A549 (cell line): ENCODE measurements around the gene DNAAF5.

Experiments used
- NFE2L2 ChIP-seq: fragments of 150-350 bp; conservative IDR thresholded peaks from 2 replicates; pipeline ENCODE4 v1.6.1; 2014; ENCODE audit warnings: low read length
- NPAS2 ChIP-seq: fragments of 250-450 bp; sonication (Bioruptor Pico); IDR thresholded peaks from 2 replicates; pipeline ENCODE4 v1.8.0; 2022; ENCODE audit warnings: mild to moderate bottlenecking, moderate library complexity, borderline replicate concordance
- PHF8 ChIP-seq: fragments of 200-600 bp; sonication (generic); IDR thresholded peaks from 2 replicates; pipeline ENCODE4 v1.6.1; 2016; ENCODE audit warnings: low read depth, mild to moderate bottlenecking, antibody characterized with exemption, moderate library complexity, borderline replicate concordance
- POLR2A ChIP-seq: IDR thresholded peaks from 2 replicates; pipeline ENCODE4 v1.6.1; 2012; ENCODE audit warnings: mild to moderate bottlenecking, low read length
- RCOR1 ChIP-seq: fragments of 150-350 bp; IDR thresholded peaks from 2 replicates; pipeline ENCODE4 v1.6.1; 2014; ENCODE audit warnings: antibody characterized with exemption, low read length, low read depth
- SMC3 ChIP-seq: fragments of >200 bp; sonication (Bioruptor Twin); formaldehyde crosslinking; IDR thresholded peaks from 3 replicates; pipeline ENCODE4 v1.6.1; 2018; ENCODE audit warnings: inconsistent platforms
- SREBF2 ChIP-seq: fragments of 450-650 bp; IDR thresholded peaks from 2 replicates; pipeline ENCODE4 v1.6.1; 2014; ENCODE audit warnings: mild to moderate bottlenecking, moderate library complexity
- ZNF302 ChIP-seq: fragments of 250-450 bp; sonication (Bioruptor Pico); IDR thresholded peaks from 2 replicates; pipeline ENCODE4 v1.9.0; 2021; ENCODE audit warnings: inconsistent platforms, mild to moderate bottlenecking, moderate library complexity
- TF ChIP-seq, protein P1 (sequence below): IDR thresholded peaks from 2 replicates; pipeline ENCODE4 v1.6.1; 2012
- TF ChIP-seq, protein P2 (sequence below): IDR thresholded peaks from 2 replicates; pipeline ENCODE4 v1.6.1; 2012; ENCODE audit warnings: low read depth, borderline replicate concordance
- TF ChIP-seq, protein P3 (sequence below): fragments of >200 bp; sonication (Bioruptor Twin); formaldehyde crosslinking; IDR thresholded peaks from 3 replicates; pipeline ENCODE4 v1.5.1; 2016
- TF ChIP-seq, protein P4 (sequence below): IDR thresholded peaks from 2 replicates; pipeline ENCODE4 v1.6.1; 2012
- TF ChIP-seq, protein P5 (sequence below): fragments of 200-600 bp; sonication (generic); IDR thresholded peaks from 2 replicates; pipeline ENCODE4 v1.6.1; 2016; ENCODE audit warnings: antibody characterized with exemption, mild to moderate bottlenecking, moderate library complexity
- TF ChIP-seq, protein P6 (sequence below): fragments of >200 bp; sonication (Bioruptor Twin); formaldehyde crosslinking; IDR thresholded peaks from 3 replicates; pipeline ENCODE4 v1.6.1; 2016

DNA sequence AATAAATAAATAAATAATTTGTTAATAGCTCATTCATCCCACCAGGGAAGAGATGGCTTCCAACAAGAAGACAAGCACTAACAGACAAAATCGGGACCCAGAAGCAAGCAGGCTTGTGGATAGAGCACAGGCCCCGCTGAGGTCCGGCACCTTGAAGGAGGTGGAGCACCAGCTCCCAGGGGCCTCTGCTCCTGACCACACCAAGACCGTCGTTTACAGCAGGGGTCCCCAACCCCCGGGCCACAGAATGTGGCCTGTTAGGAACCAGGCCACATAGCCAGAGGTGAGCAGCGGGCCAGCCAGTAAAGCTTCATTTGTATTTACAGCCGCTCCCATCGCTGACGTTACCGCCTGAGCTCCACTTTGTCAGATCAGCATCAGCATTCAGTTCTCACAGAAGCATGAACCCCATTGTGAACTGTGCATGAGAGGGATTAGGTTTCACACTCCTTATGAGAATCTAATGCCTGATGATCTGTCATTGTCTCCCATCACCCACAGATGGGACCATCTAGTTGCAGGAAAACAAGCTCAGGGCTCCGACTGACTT lies 72.5 kb downstream of the DNAAF5 start:
- TF ChIP-seq, protein P1, sequence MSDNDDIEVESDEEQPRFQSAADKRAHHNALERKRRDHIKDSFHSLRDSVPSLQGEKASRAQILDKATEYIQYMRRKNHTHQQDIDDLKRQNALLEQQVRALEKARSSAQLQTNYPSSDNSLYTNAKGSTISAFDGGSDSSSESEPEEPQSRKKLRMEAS = no peak
- no peak for TF ChIP-seq POLR2A
- TF ChIP-seq, protein P2, sequence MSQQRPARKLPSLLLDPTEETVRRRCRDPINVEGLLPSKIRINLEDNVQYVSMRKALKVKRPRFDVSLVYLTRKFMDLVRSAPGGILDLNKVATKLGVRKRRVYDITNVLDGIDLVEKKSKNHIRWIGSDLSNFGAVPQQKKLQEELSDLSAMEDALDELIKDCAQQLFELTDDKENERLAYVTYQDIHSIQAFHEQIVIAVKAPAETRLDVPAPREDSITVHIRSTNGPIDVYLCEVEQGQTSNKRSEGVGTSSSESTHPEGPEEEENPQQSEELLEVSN = no peak
- TF ChIP-seq PHF8 = no peak
- TF ChIP-seq RCOR1 = no peak
- no peak for TF ChIP-seq NFE2L2
- TF ChIP-seq, protein P3, sequence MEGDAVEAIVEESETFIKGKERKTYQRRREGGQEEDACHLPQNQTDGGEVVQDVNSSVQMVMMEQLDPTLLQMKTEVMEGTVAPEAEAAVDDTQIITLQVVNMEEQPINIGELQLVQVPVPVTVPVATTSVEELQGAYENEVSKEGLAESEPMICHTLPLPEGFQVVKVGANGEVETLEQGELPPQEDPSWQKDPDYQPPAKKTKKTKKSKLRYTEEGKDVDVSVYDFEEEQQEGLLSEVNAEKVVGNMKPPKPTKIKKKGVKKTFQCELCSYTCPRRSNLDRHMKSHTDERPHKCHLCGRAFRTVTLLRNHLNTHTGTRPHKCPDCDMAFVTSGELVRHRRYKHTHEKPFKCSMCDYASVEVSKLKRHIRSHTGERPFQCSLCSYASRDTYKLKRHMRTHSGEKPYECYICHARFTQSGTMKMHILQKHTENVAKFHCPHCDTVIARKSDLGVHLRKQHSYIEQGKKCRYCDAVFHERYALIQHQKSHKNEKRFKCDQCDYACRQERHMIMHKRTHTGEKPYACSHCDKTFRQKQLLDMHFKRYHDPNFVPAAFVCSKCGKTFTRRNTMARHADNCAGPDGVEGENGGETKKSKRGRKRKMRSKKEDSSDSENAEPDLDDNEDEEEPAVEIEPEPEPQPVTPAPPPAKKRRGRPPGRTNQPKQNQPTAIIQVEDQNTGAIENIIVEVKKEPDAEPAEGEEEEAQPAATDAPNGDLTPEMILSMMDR = no peak
- TF ChIP-seq, protein P4, sequence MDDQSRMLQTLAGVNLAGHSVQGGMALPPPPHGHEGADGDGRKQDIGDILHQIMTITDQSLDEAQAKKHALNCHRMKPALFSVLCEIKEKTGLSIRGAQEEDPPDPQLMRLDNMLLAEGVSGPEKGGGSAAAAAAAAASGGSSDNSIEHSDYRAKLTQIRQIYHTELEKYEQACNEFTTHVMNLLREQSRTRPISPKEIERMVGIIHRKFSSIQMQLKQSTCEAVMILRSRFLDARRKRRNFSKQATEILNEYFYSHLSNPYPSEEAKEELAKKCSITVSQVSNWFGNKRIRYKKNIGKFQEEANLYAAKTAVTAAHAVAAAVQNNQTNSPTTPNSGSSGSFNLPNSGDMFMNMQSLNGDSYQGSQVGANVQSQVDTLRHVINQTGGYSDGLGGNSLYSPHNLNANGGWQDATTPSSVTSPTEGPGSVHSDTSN = no peak
- TF ChIP-seq ZNF302 (CRISPR knock-in tag) = no peak
- TF ChIP-seq, protein P5, sequence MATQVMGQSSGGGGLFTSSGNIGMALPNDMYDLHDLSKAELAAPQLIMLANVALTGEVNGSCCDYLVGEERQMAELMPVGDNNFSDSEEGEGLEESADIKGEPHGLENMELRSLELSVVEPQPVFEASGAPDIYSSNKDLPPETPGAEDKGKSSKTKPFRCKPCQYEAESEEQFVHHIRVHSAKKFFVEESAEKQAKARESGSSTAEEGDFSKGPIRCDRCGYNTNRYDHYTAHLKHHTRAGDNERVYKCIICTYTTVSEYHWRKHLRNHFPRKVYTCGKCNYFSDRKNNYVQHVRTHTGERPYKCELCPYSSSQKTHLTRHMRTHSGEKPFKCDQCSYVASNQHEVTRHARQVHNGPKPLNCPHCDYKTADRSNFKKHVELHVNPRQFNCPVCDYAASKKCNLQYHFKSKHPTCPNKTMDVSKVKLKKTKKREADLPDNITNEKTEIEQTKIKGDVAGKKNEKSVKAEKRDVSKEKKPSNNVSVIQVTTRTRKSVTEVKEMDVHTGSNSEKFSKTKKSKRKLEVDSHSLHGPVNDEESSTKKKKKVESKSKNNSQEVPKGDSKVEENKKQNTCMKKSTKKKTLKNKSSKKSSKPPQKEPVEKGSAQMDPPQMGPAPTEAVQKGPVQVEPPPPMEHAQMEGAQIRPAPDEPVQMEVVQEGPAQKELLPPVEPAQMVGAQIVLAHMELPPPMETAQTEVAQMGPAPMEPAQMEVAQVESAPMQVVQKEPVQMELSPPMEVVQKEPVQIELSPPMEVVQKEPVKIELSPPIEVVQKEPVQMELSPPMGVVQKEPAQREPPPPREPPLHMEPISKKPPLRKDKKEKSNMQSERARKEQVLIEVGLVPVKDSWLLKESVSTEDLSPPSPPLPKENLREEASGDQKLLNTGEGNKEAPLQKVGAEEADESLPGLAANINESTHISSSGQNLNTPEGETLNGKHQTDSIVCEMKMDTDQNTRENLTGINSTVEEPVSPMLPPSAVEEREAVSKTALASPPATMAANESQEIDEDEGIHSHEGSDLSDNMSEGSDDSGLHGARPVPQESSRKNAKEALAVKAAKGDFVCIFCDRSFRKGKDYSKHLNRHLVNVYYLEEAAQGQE = no peak
- TF ChIP-seq NPAS2 (CRISPR knock-in tag) = no peak
- no peak for TF ChIP-seq SMC3
- no peak for TF ChIP-seq SREBF2
- TF ChIP-seq, protein P6, sequence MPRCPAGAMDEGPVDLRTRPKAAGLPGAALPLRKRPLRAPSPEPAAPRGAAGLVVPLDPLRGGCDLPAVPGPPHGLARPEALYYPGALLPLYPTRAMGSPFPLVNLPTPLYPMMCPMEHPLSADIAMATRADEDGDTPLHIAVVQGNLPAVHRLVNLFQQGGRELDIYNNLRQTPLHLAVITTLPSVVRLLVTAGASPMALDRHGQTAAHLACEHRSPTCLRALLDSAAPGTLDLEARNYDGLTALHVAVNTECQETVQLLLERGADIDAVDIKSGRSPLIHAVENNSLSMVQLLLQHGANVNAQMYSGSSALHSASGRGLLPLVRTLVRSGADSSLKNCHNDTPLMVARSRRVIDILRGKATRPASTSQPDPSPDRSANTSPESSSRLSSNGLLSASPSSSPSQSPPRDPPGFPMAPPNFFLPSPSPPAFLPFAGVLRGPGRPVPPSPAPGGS = no peak
